ENCODE measurements around the gene ID2.

Gene ID2

GRCh38 chr2:8648441-8649213 lies 33.2 kb upstream of the ID2 start:
- no peak for DNase-seq (ENCODE audit: low spot score)

GRCh38 chr2:8649718-8650117 lies 32.1 kb upstream of the ID2 start:
- no peak for DNase-seq (ENCODE audit: low spot score)

DNA sequence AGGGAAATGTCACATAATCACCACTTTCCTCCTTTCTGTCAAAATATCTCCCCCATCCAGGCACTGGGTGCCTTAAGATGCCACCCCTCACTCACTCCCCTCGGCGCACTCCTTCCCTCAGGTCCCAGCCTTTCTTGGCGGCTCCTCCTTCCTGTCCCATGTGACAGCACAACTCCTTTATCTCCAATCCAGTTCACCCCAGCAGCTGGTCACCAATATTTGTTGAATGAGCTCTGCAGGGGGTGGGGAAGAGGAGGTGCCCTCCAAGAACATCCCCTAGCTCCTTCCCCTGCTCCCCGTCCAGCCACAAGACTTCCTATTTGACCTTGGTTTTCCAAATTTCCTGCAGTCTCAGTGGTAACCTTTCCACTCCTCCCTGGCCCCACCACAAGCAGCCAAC lies 31.6 kb upstream of the ID2 start:
- DNase-seq (ENCODE audit: low spot score), result no peak

DNA sequence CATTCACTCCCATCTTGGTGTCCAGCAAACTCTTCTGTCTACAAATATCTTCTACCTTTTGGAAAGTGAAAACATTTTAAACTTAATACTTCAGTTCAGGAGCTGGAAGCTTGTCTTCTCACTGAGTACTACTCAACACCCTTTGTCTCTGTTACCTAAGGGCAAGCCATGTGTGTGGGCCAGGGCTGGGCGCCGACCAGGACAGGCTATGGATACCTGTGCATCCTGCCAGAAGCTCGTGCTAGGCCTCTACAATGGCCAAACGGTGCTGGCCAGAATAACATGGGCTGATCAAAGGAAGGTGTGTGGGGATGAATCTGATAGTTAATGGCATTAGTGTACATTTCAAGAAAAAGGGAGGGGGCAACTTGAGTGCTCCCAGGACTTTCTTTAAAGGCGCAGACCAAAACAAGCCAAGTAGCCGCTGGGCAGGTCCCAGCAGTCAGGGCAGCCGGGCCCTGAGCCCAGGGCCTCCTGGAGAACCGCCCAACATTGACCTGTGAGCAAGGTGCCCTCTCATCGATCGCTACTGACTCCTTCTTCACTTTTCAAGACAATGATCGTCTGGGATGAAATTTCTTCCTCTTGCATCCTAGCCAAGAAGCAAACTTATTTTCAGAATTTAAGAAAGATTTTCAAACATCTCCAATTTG lies 29.0 kb upstream of the ID2 start:
- DNase-seq (ENCODE audit: low spot score), result no peak

DNA sequence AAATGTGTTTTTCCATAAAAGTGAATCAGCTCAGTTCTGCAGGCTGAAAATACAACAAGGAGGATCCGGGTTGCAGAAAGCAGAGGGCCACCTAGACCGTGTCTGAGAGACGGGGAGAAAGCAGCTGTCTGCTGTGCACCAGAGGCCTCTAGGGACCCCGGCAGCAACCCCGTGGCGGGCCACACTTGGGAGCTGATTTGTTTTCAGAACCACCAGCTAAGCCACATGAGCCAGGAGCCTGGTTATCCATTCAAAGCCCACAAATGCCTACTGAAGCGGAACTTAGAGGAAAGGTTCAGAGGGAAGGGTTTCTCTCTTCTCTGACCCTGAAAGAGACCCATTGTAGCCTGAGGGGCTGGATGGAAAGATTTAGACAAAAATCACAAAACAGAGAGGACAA lies 28.4 kb upstream of the ID2 start:
- no peak for DNase-seq (ENCODE audit: low spot score)

DNA sequence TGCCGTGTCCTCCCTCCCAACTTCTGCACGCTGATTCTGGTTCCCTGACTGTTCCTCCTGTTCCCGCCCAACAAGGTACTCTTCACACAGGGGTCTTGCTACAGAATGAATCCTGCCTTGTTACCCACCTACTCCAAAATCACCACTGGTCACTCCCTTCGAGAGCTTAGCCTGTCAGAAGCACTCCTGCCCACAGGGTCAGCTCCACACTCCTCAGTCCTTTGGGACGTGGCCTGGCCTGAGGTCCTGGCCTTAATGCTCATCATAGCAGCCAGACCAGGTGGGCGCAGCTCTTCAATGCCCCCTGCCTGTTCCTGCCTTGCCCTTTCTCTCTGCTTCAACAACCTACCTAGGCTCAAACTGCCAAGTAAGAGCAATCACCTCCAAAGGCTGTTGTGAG lies 27.8 kb upstream of the ID2 start:
- no peak for DNase-seq (ENCODE audit: low spot score)

DNA sequence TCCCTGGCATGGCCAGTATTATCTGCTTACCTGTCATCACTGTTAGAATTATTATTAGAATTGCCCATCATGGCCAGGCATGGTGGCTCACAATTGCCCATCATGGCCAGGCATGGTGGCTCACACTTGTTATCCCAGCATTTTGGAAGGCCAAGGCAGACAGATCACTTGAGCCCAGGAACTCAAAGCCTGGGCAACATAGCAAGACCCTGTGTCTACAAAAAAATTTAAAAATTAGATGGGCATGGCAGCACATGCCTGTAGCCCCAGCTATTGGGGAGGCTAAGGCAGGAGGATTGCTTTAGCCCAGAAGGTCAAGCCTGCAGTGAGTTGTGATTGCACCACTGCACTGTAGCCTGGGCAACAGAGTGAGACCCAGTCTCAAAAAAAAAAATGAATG lies 27.4 kb upstream of the ID2 start:
- no peak for DNase-seq (ENCODE audit: low spot score)

- no peak for DNase-seq (ENCODE audit: low spot score)
Measured at GRCh38 chr2:8656160-8656641, 25.7 kb upstream of the ID2 start.

- no peak for DNase-seq (ENCODE audit: low spot score)
Measured at GRCh38 chr2:8656811-8657210, 25.0 kb upstream of the ID2 start.

- DNase-seq (ENCODE audit: low spot score), result no peak
Measured at GRCh38 chr2:8657423-8658062, 24.3 kb upstream of the ID2 start.

GRCh38 chr2:8658064-8658862 lies 23.6 kb upstream of the ID2 start:
- DNase-seq (ENCODE audit: low spot score), result no peak

- DNase-seq (ENCODE audit: low spot score), result no peak
Measured at GRCh38 chr2:8659092-8659734, 22.6 kb upstream of the ID2 start.

DNA sequence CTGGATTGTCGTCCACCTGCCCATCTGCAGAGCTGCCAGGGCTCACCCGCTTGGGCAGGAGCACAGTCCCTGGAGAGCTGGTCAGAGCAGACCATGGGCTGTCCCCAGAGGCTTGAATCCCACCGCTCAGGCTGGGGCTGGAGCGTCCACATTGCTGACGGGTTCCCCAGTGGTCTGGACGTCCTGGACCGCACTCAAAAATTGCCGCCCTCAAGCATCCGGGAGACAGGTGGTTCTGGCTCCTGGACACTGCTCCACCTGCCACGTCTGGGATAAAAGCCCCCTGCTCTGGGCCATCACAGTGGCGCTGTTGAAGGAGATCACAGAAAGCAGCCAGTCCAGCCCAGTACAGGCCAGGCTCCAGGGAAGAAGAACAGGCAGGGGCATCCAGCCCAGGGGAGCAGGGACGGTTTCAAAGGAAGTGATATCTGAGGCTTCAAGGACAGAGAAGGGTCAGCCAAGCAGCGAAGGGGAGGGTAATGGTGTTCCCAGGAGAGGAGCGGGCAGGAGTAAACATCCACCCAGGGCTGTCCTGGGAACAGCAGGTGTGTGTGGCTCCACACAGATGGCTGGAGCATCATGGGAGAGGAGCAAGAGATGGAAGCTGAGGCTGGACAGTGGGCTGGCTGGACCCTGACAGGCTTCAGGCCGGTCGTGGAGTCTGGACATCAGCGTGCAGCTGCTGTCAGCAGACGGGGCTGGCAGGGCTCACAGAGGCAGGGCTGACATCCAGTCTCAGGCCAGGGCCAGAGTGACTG lies 21.9 kb upstream of the ID2 start:
- DNase-seq (ENCODE audit: low spot score), result no peak

DNA sequence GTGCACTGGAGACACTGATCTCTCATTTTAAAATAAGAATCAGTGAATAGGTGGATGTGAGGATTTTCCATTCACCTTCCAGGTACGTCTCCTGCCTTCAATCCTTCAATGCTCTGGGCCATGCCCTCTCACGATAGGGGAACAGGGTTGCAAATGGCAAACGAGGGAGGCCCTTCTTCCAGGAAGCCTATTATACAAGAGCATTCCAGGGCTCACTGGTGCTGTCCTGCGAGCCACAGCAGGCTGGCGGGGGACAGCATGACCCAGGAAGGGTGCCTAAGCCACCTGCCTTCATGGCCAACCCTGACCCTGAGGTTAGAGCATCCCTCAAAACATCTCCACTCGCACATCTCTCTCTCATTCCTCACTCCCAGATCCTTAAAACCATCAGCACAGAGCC lies 20.6 kb upstream of the ID2 start:
- DNase-seq (ENCODE audit: low spot score), result no peak

- DNase-seq (ENCODE audit: low spot score), result no peak
Measured at GRCh38 chr2:8661736-8662135, 20.1 kb upstream of the ID2 start.

GRCh38 chr2:8662239-8662879 lies 19.5 kb upstream of the ID2 start:
- DNase-seq (ENCODE audit: low spot score), result no peak

DNA sequence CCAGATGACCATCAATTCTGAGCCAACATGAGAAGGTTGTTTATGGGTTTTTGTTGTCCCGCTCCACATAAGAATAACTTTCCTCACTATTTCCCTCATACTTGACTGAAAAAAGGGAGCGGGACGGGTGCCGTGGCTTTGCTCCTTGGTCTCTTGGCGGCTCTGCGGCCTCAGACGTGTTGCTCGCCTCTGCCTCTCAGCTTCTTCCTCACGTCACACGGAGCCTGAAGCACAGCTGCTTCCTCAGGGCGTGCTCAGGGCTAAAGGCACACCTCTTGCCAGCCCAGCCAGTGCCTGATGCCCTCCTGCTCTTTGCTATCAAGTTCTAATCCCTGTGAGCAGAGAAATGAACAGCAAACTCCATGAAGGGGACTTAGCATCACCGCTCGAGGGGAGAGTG lies 17.9 kb upstream of the ID2 start:
- no peak for DNase-seq (ENCODE audit: low spot score)

DNA sequence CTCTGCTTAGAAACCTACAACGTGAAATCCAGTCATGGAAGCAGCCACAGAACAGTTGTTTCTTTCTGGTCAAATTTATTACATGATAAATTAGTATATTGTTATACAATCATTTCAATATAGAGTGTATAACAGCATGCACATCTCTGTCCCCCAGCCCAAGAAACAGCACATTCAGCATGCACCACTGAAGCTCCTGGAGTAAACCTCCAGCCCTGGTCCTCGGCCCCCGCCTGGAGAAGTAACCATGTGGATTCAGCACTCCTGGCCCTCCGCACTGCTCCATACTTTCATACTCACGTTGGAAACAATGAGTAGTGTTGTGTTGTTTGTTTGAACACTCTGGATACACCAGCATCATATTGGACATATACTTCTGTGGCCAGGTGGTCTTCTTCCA lies 15.3 kb upstream of the ID2 start:
- no peak for DNase-seq (ENCODE audit: low spot score)

- no peak for DNase-seq (ENCODE audit: low spot score)
Measured at GRCh38 chr2:8667896-8668512, 13.9 kb upstream of the ID2 start.

DNA sequence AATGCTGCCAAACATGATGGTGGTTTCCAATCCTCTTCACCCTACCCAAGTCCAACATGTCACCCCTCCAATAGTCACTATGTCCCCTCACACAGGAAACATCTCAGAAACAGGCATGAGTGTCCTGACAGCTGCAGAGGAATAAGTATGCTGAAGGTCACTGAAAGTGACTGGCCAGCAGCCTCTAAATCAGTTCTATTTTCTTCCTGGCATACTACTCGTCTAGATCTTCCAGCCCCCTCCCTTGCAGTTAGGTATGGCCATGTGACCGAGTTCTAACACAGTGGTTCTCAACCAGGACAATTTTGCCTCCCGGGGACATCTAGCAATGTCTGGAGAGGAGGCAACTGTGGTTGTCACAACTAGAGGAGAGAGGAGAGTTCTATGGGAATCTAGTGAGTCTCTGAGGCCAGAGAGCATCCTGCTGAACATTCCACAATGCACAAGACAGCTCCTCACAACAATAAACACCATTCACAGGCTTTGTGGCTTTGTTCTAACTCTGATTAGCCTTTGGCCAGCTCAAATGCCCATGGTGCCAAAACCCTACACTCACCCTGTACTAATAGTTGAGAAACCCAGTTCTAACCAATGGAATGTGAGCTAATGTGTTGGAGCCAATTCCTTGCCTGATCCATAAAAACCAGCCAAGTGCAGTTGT lies 12.6 kb upstream of the ID2 start:
- no peak for DNase-seq (ENCODE audit: low spot score)

All from CD4-positive, alpha-beta T cell treated with Interleukin-2 at 100 ng/mL for 4 hours (primary cell).